Raji (cell line): Measurements from ENCODE around the gene UGT2A2.

Source experiments
- POLR2A ChIP-seq: IDR thresholded peaks from 2 replicates; pipeline ENCODE4 v1.6.1; 2011; ENCODE audit warnings: low read depth, low read length, control low read depth; ENCODE audit not compliant: insufficient read depth

Gene UGT2A2

DNA sequence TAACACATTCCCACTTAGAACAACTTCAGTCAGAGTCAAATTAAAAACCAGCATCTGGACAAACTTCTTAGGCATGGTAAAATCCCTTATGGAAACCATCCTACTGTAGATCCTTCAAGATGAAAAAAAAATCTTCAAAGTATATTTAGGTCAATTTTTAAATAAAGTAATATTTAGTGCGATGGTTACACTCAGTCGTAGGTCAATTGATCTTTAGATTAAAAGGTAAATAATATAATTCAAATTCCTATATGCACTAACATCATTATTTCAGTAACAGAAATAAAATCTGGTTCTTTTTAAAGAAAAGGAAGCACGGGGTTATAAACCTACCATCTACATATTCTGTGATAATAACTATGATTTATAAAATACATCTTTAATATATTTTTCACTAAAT lies at the start of gene UGT2A2:
Gene UGT2A2 (minus strand): TSS at position 101 of the 400 bp plus-strand sequence. CDS start 2 bp downstream, at position 99.
- TF ChIP-seq POLR2A: no peak

DNA sequence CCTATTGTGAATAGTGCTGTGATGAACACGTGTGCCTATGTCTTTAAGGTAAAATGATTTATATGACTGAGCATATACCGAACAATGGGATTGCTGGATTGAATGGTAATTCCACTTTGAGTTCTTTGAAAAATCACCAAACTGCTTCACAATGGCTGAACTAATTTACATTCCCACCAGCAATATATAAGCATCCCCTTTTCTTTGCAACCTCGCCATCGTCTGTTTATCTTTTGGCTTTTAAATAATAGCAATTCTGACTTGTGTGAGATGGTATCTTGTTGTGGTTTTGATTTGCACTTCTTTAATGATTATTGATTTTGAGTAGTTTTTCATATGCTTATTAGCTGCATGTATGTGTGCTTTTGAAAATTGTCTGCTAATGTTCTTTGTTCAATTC lies 45.4 kb upstream of the UGT2A2 start:
- TF ChIP-seq POLR2A: no peak

DNA sequence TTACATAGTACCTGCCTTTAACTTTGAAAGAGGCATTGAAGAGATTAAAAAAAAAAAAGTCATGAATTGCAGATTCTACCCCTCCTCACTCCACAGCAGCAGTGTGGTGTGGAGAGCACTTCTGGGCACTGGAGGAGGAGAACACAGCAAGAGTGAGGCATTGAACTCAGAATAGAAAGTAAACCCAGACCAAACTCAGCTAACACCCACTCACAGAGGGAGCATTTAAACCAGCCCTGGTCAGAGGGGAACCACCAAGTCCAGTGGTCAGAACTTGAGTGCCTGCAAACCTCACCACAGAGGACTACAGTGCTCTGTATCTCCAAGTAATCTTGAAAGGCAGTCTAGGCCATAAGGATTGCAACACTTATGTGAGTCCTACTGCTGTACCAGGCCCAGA lies 29.2 kb upstream of the UGT2A2 start:
- no peak for TF ChIP-seq POLR2A

DNA sequence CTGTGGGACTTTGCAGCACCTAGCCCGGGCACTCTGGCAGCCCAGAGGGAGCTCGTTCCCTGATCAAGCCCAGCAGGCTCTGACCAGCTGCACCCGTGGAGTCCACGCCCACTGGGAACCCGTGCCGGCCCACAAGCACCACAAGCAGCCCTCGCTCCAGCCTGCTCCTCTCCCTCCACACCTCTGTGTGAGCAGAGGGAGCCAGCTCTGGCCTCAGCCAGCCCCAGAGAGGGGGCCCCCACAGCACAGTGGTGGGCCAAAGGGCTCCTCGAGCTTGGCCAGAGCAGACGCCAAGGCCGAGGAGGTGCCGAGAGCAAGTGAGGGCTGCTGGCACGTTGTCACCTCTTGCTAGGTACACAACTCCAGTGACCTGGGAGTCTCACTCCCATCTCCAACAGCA lies 18.7 kb upstream of the UGT2A2 start:
- TF ChIP-seq POLR2A: no peak

DNA sequence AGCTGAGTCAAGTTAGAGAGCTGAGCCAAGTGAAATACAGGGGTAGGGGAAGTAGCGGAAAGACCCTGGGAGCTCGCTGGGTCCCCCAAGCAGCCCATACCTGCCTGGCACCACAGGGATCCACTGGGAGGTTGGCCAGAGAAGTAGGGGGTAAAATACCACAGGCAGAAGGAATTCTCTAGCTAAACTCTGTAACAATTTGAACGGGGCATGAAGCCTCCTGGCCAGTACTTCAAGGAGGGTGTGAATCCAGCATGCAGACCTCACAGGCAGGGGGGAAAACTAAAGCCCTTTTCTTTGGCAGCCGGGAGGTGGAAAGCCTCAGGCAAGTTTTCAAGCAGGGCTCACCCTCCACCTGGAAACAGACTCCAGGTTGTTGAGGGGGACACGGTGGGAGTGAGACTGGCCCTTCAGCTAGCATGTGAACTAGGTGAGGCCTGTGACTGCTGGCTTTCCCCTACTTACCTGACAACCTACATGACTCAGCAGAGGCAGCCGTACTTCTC lies 17.3 kb upstream of the UGT2A2 start:
- no peak for TF ChIP-seq POLR2A

DNA sequence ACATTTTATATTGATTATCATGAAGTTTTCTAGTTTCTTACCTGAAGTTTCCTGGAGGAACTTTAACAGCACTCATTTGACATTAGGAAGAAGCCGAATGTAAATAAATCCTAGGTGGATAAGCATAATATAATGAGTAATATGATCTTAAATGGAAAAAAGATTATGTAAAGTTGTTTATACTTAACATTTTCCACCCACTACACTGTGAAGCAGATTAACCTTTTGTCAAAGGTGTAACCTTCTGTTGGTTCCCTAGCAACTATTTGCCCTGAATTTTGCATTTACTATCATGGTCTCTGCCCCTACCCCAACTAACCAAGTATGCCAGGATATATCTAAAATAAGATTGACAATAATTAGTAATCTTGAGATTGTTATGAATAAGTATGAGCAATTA lies 13.7 kb upstream of the UGT2A2 start, which contains the start of gene UGT2A1:
Gene UGT2A1 (minus strand): TSS at position 101 of the 400 bp plus-strand sequence. CDS start 5,603 bp downstream, outside the sequence.
- TF ChIP-seq POLR2A: no peak

DNA sequence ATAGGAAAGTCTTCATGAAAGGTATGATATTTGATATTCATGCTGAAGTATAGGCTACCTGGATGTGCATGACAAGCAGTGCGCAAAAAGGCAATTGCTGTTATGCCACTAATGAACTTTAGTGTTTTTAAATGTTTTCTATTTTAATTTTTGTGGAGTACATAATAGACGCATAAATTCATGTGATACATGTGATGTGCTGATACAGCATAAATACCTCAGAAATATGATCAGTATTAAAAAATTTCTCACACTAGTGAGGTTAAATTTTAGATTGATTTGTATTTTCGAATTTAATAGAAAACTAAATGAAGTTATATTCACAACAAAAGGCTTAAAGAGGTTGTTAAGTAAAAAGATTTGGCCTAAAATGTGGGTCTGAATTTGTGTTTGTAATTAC lies 11.4 kb upstream of the UGT2A2 start:
- TF ChIP-seq POLR2A: no peak

DNA sequence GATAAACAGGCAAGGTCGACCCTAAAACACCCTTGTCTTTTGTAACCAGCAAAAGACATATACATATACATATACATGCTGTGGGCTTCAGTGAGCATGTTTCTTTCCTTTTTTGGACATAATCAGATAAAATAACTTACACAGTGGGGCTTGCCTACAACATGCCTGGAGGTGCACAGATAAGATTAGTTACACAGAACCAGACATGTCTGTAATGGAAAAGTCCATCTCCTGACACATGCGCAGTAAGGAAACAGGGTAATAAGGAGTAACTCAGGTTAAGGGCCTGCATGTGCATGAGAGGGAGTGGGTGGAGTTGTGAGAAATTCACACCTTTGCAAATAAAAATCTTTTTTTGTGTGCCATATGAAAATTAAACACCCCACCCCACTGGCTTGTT lies 10.2 kb upstream of the UGT2A2 start:
- no peak for TF ChIP-seq POLR2A

DNA sequence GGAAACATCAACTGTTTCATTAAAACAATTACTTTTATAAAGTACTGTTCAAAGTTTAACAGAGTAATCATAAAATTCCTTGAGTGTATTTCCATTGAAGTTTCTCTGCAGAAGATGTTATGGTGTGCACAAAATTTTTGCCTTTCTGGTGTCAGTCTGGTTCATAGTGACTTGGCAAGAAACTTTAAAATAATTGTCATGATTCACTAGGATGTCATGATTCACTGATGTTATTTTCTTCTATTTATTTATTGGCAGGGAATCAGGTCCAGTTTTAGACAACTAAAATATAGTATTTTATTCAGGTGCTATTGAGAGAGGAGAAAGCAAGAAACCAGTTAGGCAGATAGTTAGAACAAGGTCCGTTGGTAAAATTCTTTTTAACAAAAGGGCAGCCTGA lies 9.8 kb upstream of the UGT2A2 start:
- TF ChIP-seq POLR2A: no peak

DNA sequence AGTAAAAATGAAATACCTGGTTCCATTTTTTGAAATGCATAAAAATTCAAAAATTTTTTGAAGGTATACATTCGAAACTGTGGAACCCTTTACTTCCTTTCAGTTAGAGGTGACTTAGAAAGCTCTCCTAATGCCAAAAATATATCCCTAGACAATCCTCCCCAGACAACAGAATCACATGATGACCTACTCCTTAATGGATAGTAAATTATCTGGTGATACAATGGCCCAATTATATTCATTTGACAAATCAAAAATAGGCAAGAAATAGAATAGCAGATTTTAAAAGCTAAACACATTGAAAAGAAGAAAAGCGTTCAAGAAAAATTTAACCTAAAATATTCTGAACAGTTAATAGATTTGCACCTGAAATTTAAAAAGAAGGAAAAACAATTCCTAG lies 3.5 kb upstream of the UGT2A2 start:
- TF ChIP-seq POLR2A: no peak

DNA sequence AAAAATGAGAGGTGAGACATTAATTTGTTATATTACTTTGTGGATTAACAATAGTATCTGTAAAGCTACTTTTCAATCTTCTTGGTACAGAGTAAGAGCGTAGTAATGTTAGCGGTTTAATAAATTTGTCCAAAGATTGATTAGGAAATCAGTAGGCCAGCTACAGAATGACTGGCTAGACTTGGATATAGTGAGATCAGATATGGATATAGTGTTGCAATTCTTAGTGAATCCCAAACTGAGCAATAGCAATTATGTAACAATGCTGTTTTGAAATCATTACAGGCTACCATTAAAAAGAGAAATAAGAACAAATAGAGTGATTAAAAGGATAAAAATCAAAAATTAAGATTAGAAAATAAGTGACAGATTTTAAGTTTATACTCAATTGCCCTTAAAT lies 847 bp upstream of the UGT2A2 start:
- no peak for TF ChIP-seq POLR2A

DNA sequence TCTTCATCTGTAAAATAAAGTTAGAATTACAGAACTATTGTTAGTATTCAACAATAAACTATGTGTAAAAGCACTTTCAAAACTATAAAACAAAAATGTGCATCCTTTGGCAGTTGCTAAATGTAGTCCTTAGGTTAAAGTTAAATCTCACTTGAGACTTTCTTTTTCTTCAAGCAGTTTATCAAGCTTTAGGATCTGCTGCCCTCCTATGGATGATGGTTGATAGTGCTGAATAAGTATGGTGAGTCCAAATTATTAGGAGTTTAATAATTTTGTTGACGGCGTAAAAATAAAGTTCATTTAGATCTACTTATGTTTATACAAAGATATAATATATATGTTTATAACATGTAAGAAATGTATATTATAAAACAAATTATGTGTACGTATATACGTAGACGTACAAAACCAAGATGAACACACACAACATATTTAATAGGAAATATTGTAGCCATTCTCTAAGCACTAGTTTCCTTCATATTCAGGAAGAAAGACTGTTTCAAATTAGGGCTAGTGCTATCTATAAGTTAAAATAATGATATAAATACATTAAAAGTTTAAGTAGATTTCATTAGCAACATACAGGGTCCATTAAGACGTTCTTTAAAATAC lies 22.3 kb downstream of the UGT2A2 start:
- no peak for TF ChIP-seq POLR2A

DNA sequence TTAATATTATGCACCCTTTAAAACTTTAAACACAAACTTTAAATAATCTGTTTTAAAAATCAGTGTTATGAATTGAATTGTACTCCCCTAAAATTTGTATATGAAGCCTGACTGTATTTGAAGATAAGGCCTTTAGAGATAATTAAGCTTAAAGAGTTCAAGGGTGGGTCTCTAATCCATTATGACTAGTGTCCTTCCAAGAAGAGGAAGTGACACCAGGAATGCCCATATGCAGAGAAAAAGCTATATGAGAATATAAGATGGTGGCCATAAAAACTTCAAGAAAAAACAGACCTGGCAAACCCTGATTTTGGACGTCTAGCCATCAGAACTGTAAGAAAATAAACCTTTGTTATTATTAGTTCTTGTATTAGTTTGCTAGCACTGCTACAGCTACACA lies 29.0 kb downstream of the UGT2A2 start:
- TF ChIP-seq POLR2A: no peak

DNA sequence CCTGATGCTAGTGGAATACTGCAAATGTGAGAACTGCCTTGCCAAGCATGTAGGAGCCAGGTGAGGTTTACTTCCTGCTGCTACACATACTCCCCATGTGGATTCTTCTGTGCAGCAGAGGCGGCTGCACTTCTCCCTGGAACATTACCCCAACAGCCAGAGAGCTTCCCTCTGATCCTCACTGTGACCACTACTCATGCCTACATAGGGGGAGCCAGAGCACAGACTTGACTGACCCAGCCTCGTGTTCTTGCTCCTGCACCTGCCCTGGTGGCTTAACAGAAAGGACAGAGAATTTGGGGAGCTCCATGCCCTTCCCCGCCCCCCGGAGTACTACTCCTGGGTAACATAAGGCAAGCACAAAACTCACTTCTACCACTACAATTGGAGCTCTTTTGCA lies 38.4 kb downstream of the UGT2A2 start:
- no peak for TF ChIP-seq POLR2A

DNA sequence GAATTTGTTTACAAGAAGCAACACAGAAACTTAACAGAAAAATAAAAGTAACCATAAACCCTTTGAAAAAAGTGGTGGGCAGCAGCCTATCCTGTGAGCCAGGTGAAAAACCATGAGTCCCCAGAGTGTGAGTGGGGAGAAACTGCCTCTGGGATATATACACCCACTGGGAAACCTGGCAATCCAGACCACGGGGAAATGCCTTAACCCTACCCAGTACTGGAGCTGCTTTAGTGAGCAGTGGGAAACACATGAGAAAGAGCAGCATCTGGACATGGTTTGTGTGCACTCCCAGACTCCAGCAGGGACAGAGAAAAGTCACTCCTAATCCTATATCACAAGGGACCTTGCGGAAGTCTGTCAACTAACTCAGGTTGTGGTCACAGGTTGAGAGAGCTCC lies 39.4 kb downstream of the UGT2A2 start:
- TF ChIP-seq POLR2A: no peak

DNA sequence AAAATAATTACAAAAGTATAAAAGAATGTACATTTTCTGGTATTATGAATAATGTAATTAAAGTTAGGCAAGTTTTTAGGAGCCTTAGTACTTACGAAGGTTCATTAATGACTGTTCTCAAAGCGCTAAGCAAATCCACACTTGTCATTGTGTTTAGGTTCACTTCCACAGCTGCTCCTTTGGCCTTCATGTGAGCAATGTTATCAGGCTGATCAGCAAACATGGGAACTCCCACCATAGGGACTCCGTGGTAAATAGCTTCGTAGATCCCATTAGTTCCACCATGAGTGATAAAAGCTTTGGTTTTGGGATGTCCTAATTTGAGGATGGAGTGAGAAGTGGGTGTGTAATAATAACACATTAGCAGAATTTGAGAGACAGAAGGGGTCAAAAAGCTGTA lies 45.1 kb downstream of the UGT2A2 start:
- TF ChIP-seq POLR2A: no peak

DNA sequence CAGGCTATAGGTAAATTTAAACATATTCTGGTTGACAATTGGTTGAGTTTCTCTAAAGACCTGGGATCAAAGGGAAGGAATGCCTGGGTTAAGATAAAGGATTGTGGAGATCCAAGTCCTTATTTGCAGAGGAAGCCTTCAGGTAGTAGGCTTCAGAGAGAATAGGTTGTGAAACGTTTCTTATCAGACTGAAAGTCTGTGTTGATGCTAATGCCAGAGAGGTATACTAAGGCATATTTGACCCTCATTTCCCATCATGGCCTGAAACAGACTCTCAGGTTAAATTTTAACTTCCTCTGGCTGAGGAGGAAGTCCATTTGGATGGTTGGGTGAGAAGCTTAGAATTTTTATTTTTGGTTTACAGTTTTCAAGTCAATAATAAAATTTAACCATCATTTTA lies 48.1 kb downstream of the UGT2A2 start:
- TF ChIP-seq POLR2A: no peak
